DOHH2 (cell line): ENCODE results near the gene STAG1.

Source experiments
- CTCF ChIP-seq: fragments of 200-600 bp; sonication (generic); IDR thresholded peaks from one replicate; pipeline ENCODE4 v1.5.1; 2014; ENCODE audit warnings: antibody characterized with exemption, mild to moderate bottlenecking, low read depth, low read length; ENCODE audit not compliant: poor library complexity, severe bottlenecking
- EZH2phosphoT487 ChIP-seq: fragments of 200-600 bp; sonication (generic); IDR thresholded peaks from 2 replicates; pipeline ENCODE4 v1.6.1; 2017; ENCODE audit warnings: borderline replicate concordance, mild to moderate bottlenecking, antibody characterized with exemption, low read length, moderate library complexity, mixed read lengths

- TF ChIP-seq CTCF, result no peak
- no peak for TF ChIP-seq EZH2phosphoT487
Observed at GRCh38 chr3:136676009-136676408, 76.2 kb downstream of the STAG1 start.
